GM21529 (cell line): ENCODE results near the gene MICAL3.
"Not testable (repeated sequence)": the region's sequence is repeated elsewhere in the genome, so short reads cannot be mapped to it uniquely, and the experiment has no call there.

Experiments
- ATAC-seq: cut with Tn5 transposase; IDR thresholded peaks from one replicate; pipeline ENCODE4 v1.9.1; 2021; ENCODE audit not compliant: unreplicated experiment

The MICAL3 gene

GRCh38 chr22:18024276-18024939 lies at the start of gene MICAL3:
TSS of gene MICAL3 (minus strand) at chr22:18024561. CDS start at chr22:17906812, 117,749 bp downstream.
- no peak for ATAC-seq

GRCh38 chr22:18073927-18074326 lies 49.6 kb upstream of the MICAL3 start:
- ATAC-seq = not testable (repeated sequence)

- ATAC-seq = no peak
These were observed 49.1 kb upstream of the MICAL3 start for GRCh38 chr22:18073467-18073866.

GRCh38 chr22:18071968-18072310 lies 47.6 kb upstream of the MICAL3 start:
- no peak for ATAC-seq

GRCh38 chr22:18071307-18071967 lies 47.1 kb upstream of the MICAL3 start:
- not testable (repeated sequence) for ATAC-seq

- ATAC-seq = no peak
These were observed 46.4 kb upstream of the MICAL3 start for GRCh38 chr22:18070556-18071306.

- no peak for ATAC-seq
These were observed 45.7 kb upstream of the MICAL3 start for GRCh38 chr22:18070041-18070440.

- ATAC-seq = no peak
These were observed 44.7 kb upstream of the MICAL3 start for GRCh38 chr22:18069041-18069440.

GRCh38 chr22:18068381-18068988 lies 44.1 kb upstream of the MICAL3 start:
- ATAC-seq = no peak

GRCh38 chr22:18067548-18068341 lies 43.4 kb upstream of the MICAL3 start:
- ATAC-seq = no peak

- no peak for ATAC-seq
These were observed 42.8 kb upstream of the MICAL3 start for GRCh38 chr22:18067121-18067520.

GRCh38 chr22:18066181-18066859 lies 42.0 kb upstream of the MICAL3 start:
- ATAC-seq = no peak

GRCh38 chr22:18065256-18065655 lies 40.9 kb upstream of the MICAL3 start:
- no peak for ATAC-seq

GRCh38 chr22:18064636-18065035 lies 40.3 kb upstream of the MICAL3 start:
- no peak for ATAC-seq

- not testable (repeated sequence) for ATAC-seq
These were observed 39.4 kb upstream of the MICAL3 start for GRCh38 chr22:18063715-18064114.

- ATAC-seq = no peak
These were observed 38.9 kb upstream of the MICAL3 start for GRCh38 chr22:18063306-18063705.

GRCh38 chr22:18062421-18062820 lies 38.1 kb upstream of the MICAL3 start:
- ATAC-seq = no peak

- ATAC-seq = no peak
These were observed 36.6 kb upstream of the MICAL3 start for GRCh38 chr22:18060646-18061620.

- no peak for ATAC-seq
These were observed 35.6 kb upstream of the MICAL3 start for GRCh38 chr22:18059991-18060390.
